Medulla oblongata (tissue), 1 donor: Measurements from ENCODE around the gene OPCML.

Experiments
- DNase-seq: peaks from one replicate; pipeline ENCODE4 v3.0.0-alpha.2; 2015; ENCODE audit errors: extremely low spot score

The OPCML gene

DNA sequence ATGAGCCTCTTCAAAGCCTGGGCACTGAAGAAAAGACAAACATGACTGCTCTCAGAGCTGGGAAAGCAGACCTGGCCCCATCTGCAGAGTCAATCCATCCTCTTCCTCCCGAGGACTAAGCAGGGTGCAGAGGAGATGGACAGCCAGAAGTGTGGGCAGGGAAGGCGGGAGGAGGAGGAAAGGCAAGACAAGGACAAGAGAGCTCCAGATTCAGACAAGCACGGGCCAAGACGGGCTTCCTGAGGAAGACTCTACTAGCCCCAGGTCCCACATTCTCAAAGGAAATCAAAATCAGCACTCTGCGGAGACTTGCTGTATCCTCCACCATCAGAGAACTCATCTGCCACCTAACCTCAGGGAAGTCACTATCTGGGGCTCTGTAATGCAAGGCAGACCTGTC is 28.5 kb downstream of the OPCML start:
- no peak for DNase-seq

DNA sequence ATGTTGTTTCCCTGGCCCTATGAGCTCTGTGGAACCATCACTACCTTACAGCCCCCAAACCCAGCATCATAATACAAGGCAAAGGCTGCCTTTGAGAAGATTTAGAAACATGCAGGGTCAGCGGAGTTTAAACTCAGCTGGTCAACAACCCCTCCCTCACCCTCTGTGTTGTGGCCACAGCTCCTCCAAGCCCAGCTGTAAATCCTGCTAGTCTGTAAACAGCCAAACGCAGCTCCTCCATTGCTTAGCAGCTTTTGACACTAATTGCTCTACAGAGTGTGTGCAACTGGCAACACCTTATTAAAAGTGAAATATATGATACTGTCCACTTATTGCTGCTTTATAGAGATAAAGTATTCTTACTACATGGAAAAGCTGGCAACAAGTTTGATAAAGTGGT is 29.1 kb downstream of the OPCML start:
- no peak for DNase-seq

DNA sequence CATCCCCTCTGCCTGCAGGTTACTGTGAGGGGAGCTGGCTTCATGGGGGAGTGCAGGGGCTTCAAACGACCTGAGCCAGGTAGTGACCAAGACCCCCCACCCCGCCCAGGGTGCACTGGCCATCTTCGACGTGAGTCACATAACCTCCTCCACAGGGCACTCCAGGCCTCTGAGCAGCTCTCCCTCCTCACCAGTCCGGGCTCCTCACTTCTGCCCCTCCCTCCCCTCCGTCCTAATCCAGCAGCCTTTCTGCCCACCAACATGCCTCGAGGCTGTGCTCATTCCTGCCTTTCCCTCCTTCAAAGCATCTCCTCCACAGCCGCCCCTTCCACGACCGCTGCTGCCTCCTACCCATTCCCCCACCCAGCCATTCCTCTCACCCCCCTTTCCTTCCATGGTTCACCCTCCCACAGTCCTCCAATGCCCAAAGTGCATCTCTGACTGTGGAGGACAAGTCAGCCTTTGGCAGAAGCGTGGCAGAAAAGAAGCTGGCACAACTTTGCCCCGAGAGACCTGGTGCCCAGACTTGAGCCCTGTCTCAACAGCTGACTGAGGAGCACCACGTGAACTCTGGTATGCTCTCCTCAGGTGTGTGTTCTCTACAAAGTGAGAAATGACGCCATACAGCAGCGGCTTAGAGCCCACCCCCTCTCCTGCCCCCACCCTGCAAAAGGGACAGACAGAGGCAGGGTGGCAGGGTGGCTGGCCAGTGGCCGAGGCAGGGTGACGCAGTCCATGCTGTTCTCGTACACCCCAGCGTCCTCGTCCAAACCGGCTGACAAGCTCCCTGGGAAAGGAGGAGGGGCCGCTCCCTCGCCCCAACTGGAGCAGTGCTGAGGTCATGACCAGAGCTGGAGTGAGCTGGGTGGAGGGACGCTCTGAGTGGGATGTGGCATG is 30.4 kb downstream of the OPCML start:
- DNase-seq, result no peak

DNA sequence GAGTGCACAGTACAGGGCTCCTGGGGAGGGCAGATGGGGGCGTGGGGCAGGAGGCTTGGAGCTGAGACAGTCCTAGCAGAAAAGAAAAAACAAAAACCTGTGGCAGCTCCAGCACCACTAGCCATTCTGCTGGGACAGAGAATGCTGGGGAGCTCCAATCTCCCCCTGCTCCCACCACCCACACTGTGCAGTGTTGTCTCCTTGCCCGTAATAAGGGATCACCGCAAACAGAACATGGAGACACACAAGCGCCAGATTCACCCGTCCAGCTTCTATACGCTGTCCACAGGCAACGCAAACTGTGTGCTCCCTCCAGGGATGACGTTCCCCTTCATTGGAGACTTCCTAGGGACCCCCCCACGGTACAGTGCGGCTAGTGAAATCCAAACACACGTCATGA is 31.4 kb downstream of the OPCML start:
- no peak for DNase-seq

GRCh38 chr11:133500435-133500834 is 31.9 kb downstream of the OPCML start:
- DNase-seq, result no peak

DNA sequence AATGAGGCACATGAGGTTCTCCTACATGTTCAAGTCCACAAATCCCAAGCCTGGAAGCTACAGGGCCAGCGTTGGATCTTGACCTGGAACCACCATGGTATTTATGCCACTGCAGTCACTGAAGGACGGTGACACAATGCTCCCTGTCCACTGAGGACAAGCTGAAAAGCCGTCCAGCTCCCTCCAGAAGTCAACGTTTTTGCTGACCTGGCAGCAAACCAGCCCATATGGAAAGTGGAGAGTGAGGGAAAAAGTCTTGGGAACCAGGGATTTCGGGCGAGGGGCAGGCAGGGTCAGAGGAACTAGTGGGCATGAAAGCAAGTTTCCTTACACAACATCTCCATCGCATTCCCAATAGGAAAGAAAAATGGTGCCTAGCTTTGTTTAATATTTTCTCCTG is 33.3 kb downstream of the OPCML start:
- no peak for DNase-seq

DNA sequence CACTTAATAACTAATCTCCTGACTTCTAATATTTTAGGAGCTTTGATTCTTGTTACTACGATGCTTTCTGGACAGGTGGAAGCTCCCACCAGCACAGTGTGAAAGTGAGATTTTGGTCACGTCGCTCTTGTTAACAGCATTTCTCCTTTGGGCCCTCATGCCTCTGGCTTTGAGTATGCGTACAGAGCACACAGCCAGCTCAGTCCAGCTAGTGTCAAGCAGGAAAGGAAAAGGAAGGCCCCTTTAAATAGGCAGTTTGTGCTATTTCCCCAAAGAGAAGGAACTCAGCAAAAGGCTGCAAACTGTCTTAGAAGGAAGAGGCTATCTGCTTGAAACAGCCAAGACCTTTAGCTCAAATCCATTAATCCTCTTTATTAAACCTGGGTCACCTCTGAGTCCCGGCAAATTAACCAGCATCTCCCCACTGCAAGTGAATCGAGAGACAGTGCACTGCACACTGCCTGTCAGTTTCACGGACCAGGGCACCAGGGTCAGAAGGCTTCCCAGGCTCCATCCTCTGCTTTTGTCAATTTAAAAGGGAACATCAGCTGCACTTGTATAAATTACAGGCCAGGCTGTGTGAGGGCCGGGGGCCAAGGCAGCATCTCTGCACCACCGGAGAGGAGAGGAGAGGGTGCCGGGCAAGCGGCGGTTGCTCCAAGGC is 34.7 kb downstream of the OPCML start:
- no peak for DNase-seq

GRCh38 chr11:133492895-133493294 is 39.4 kb downstream of the OPCML start:
- no peak for DNase-seq

DNA sequence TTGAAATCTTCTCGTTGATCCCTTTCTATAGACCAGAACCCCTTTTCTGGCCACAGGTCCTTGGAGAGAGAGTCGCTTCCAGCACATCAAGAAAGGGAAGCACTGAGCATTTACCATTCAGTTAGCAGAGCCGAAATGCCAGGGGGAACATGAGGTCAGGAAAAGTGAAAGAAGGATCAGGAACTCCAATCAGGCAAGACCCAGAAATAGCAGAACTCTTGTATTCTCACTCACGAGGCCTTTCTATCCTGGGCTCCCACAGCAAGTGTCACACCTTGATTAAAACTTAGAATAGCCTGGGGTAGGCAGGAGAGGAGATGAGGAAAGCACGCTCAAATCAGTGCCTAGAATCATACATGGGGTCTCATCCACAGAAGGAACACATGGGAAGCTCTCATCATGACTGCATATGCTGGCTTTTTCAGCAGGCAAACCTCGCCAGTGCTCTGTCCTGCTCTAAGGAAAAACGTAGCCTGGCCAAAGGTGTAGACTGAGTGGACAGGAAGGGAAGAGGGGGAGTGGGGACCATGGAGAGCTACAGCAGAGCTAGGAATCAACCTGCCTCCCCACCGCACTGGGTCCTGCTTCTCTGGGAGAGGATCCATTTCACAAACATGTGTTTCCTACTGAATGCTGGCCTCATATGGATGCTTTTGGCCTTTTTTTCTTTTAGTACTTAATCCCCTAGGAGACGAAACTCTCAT is 40.5 kb downstream of the OPCML start:
- DNase-seq, result no peak

DNA sequence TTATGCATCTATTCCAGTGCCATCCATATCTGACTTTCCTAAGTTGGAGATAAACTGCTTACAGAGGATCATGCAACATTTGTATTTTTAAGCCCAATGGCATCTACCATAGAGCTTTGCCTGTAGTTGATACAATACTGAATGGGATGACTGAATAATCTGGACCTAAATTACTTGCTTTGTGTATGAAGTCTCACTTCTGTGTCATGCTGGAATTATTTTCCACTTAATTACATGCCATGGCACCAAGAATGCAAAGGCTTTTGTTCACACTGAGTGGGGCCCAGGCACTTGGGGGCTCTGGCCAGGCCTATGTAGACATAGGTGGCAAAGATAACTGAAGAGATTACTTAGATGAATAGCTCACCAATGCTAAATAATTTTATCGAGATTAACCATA is 51.6 kb downstream of the OPCML start:
- no peak for DNase-seq

GRCh38 chr11:133479209-133479608 is 53.1 kb downstream of the OPCML start:
- no peak for DNase-seq

- no peak for DNase-seq
Observed at GRCh38 chr11:133477251-133477625, 55.1 kb downstream of the OPCML start.

DNA sequence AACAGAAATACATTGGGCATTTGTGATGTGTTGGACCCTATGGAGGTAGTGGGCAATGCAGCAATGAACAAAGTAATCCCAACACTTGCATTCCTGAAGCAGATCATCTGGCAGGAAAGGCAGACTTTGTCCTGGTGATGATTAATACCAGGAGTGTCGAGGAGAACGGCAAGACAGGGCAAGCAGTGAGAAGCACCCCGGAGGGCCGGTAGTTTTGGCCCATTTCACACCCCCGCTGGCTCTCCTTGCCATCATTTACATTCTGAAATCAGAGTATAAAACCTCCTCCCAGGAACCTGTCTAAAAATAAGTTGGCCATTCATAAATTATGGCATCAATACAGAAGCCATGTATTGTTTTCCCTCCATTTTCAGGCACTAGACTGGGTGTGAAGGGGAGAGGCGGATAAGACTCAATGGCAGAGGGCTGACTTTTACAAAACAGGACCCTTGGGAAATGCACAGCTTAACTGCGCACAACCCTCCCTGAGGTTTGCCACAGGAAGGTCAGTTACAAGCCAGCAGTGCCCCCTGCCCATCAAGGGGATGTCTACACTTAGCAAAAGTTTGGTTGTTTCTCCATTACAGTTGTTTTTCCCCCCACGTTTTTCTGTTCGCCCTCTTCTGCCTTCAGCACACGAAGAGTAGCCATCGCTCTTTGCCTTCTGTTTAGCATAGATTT is 55.6 kb downstream of the OPCML start:
- no peak for DNase-seq

DNA sequence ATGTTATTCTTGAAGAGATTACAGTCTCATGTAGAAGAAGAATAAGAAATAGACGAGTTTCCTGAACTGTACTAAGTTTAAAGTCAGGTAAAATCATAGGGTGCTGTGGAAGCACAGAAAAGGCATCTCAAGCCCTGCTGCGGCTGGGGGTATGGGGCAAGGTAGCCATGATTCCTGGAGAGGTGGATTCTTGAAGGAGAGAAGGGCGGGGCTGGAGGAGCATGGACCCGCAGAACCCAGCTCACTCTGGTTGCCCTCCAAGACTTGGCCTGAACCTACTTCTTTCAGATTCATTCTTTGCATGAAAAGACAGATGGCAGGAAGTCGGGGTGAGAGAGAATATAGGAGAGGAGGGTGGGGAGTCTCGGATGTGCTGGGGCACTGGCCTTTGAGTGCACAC is 57.8 kb downstream of the OPCML start:
- DNase-seq, result no peak

DNA sequence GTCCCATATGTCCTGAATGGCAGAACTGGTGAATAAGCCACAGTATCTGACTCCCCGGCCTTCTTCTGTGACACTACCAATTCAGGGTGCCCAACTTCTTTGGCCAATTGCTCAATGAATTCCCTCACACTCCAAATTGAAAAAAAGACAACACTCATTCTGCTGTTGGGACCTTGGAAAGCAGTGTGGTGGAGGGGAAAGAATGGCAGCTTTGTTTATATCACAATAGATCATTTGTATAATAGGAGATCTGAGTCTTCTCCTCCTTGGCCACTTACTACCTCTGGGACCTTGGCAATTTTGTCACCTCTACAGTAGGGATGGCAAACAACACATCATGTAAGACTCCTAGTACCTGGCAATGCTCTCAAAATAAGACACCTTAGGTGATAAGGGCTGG is 64.6 kb downstream of the OPCML start:
- DNase-seq, result peak; percentile 78

DNA sequence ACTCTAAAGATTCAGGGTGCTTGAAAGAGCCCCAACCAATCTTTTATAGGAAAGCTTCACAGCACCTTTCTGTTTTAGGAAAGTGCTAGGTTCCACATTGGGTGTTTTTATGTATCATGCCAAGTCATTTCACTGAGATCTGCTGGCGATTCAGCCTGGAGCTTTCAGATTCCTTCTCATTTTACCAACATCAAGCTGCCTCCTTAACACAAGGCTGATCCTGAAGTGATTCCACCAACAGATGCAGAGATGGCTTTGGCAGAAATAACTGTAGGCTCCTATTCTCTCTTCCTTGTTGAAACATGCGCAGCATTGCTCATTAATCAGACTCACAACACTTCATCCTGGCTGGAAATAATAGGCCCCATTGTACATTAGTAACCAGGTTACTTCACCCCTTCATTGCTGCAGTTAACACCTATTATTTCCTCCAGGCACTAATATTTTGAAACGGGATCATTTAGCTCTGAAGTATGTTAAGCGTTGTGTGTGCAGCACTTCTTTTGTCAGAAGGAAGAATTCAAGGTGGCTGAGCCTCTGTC is 89.0 kb downstream of the OPCML start:
- no peak for DNase-seq

GRCh38 chr11:133441964-133442660 is 90.2 kb downstream of the OPCML start:
- no peak for DNase-seq

DNA sequence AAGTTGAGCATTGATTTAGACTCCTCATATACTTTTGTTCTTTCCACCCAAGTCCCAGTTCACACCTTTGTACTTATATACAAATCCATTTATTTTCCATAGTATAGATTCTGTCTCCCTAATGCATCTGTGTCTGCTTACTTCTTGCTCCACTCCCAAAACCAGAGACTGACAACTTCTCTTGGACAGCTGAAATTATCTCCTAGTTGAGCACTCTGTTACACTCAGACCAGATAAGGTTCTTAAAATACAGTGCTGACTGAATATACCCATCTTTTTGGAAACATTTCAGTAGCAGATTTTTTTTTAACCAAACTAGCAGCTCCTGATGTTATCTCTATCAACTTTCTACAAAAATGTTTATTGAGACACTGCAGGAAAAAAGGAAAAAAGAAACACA is 106.3 kb downstream of the OPCML start:
- DNase-seq, result no peak

DNA sequence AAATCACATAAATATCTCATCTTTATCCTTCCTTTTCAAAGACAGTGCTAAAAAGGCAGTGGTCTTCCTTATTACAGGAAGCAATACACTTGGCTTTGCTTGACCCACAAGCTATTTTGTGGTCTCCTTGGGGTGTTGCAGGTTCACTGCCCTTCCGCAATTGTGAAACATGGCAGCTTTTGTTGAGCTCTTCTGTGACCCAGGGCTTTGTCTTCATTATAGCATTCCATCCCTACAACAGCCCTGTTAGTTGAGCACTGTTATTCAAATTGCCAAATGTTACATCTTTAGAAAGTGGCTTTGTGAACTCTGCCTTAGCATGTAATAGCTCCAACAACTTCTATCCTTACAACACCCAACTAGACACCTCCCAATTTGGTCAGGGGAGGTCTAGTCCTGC is 107.1 kb downstream of the OPCML start:
- DNase-seq, result no peak

- no peak for DNase-seq
Observed at GRCh38 chr11:133418218-133418617, 114.1 kb downstream of the OPCML start.

DNA sequence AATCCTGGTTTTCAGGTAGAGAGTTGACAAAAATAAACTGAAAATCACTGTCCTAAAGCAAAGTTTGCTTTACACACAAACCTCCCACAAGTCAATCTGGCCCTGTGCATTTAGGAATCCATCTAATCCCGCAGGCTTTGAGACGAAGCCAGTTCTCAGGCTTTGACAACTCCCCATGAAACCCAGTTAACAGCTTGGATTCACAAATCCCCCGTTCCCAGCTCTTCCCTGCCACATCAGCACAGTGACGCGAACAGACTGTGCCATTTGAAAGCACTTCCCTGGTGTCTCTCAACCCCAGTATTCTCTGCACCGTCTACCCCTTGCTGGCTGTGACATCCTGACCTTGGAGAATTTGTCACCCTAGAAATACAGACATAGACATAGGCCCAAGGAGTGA is 117.8 kb downstream of the OPCML start:
- no peak for DNase-seq
